GM12891 (cell line): ENCODE measurements around the gene DMAP1.

Source experiments
- POLR2A ChIP-seq: IDR thresholded peaks from 2 replicates; pipeline ENCODE4 v1.6.1; 2011; ENCODE audit warnings: low read depth, low read length, control low read depth
- POLR2AphosphoS5 ChIP-seq: IDR thresholded peaks from 2 replicates; pipeline ENCODE4 v1.6.1; 2011; ENCODE audit warnings: low read depth, low read length, control low read depth
- TAF1 ChIP-seq: IDR thresholded peaks from 2 replicates; pipeline ENCODE4 v1.6.1; 2011; ENCODE audit warnings: low read depth, low read length, control low read depth

- no peak for TF ChIP-seq POLR2A
- no peak for TF ChIP-seq POLR2AphosphoS5
- TF ChIP-seq TAF1, result no peak
Measured at GRCh38 chr1:44200336-44200735, 12.9 kb upstream of the DMAP1 start.
